ENCODE data around the gene ADK.
"Not testable (repeated sequence)": the region's sequence is repeated elsewhere in the genome, so short reads cannot be mapped to it uniquely, and the experiment has no call there.

The ADK gene

DNA sequence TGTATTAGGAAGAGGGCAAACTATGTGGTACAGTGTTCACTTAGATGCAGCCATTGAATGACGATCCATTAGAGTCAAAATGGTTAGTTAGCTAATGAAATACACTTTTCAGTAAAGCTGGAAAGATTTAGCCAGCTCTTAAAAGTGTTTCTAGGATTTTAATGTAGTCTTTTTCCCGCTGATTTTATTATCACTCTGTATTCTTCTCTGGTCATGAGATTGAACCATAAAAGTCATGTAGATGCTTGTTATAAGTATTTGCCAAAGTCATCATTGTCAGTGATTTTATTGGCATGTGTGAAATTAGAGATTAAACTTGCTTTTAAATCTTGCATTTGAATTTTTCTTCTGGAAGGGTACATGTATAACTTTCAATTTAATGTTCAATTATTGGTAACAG, 93.8 kb downstream of the ADK start:
- no peak for DNase-seq

DNA sequence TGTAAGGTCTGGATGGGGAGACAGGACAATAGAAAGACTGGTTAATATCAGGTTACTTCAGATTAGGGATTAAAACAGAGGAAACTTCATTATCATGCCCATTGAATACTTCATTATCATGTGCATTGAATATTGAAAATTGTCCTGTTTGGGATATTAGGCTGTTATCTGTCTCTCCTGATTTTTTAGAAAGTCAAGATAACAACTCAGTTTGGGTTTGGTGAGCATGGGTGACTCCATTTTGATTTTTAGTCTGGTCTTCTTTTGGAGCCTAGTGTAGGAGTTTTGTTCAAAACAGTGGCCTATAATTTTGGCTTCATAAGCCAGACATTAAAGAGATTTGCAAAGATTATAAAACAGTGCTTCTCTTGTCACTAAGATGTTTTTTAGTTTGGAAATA, 95.5 kb downstream of the ADK start:
- no peak for DNase-seq

- no peak for DNase-seq
Observed at GRCh38 chr10:74249865-74250264, 98.8 kb downstream of the ADK start.

DNA sequence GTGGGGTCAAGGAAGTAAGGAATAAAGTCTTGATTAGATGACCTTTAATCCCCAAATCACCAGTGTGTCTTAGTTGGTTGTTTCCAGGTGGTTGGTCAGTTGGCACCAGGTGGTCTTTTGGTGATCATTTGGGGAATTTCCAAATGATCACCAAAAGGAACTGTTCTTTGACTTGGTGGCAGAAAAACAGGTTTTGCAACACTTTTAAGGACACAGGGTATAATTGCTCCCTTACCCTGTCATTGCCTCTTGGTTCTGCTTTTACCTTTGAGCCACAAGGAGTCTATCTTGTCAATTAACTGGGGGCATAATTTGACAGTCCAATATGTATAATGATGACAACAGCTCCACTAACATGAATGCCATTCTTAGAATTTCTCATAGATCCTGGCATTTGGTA, 104.2 kb downstream of the ADK start:
- DNase-seq = no peak

DNA sequence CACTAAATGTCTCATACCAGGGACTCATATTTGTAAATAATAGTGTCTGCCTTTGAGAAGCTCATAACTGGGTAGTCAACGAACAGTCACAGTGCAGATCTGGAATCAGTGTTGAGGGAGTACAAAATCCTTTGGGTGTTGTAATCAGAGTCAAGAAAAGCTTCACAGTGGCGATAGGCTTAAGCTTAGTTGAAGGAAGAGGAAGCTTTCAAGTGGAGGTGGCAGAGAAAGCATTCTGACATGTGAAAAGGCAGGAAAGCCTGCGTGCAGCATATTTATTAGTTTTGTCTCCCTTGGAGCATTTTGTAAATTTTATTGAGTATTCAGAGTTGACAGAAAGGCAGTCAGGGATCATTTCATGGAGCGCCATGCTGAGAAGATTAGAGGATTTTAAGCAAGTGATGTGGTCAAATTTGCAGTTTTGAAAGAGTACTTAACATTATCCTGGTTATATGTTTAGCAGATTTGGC, 104.9 kb downstream of the ADK start:
- DNase-seq = no peak

GRCh38 chr10:74262856-74263255, 111.8 kb downstream of the ADK start:
- no peak for DNase-seq

DNA sequence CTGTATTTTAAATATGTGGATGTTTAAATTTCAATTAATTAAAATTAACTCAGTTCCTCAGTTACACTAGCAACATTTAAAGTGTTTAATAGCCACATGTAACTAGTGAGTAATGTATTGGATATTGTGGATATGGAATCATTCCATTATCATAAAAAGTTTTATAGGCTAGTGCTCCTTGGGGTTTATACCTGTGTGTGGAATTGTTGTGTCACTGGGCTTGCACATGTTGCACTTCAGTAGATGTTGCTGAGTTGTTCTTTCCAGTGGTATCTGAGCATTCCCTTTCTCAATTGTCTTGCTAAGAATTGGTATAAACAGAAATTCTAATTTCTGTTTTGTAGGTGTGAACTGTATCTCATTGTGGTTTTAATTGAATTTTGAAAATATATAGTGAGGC, 113.0 kb downstream of the ADK start:
- no peak for DNase-seq

DNA sequence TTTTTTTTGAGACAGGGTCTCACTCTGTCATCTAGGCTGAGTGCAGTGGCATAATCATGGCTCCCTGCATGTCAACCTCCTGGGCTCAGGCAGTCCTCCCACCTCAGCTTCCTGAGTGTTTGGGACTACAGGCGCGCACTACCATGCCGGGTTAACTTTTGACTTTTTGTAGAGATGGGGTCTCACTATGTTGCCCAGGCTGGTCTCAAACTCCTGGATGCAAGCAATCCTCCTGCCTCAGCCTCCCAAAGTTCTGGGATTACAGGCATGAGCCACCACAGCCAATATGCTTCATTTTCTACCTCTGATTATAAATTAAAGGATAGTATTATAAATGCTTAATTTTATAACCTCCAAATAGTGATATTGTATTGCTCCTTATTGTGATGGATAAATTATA, 121.3 kb downstream of the ADK start:
- no peak for DNase-seq

GRCh38 chr10:74275755-74276290, 124.8 kb downstream of the ADK start:
- DNase-seq = no peak

- no peak for DNase-seq
Observed at GRCh38 chr10:74276416-74276815, 125.4 kb downstream of the ADK start.

GRCh38 chr10:74282151-74282847, 131.3 kb downstream of the ADK start:
- peak; percentile 9 for DNase-seq

GRCh38 chr10:74282848-74283210, 131.8 kb downstream of the ADK start:
- DNase-seq = peak; percentile 7

- DNase-seq = no peak
Observed at GRCh38 chr10:74289188-74289587, 138.2 kb downstream of the ADK start.

DNA sequence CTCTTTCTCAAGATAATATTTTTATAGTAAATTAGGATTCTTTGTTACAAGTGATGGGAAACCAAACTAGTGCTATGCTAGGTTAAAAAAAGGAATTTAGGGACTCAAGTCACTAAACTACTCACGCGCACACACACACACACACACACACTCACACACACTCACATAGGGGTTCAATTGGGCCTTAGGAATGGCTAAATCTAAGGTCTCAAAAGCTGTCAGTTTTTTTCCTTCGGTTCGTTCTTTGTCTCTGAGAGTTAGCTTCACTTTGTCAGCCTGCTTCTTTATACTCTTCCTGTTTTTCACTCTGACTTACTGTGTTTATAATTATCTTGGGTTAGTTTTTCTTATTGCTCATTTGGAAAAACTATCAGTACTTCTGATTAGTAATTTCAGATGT, 138.9 kb downstream of the ADK start:
- DNase-seq = no peak

DNA sequence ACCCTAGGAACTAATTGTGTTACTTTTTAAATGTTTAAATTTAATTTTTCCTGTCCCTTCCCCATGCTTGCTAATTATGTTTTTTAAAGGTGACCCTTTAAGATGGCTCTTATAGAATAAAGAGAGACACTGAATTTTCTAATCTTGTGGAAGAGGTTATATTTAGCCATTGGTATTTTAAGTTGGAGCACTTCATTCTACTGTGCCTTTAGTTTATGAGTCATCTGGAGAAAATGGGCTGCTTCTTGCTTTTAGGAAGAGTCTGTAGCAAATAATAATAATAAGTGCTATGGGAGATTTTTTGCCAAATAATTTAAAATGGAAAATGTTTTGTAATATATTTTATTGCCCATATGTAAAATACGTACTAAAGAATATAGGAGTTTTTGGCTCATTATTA, 139.7 kb downstream of the ADK start:
- peak; percentile 18 for DNase-seq

GRCh38 chr10:74292871-74293427, 141.9 kb downstream of the ADK start:
- no peak for DNase-seq

GRCh38 chr10:74293686-74294371, 142.8 kb downstream of the ADK start:
- DNase-seq = peak; percentile 8

DNA sequence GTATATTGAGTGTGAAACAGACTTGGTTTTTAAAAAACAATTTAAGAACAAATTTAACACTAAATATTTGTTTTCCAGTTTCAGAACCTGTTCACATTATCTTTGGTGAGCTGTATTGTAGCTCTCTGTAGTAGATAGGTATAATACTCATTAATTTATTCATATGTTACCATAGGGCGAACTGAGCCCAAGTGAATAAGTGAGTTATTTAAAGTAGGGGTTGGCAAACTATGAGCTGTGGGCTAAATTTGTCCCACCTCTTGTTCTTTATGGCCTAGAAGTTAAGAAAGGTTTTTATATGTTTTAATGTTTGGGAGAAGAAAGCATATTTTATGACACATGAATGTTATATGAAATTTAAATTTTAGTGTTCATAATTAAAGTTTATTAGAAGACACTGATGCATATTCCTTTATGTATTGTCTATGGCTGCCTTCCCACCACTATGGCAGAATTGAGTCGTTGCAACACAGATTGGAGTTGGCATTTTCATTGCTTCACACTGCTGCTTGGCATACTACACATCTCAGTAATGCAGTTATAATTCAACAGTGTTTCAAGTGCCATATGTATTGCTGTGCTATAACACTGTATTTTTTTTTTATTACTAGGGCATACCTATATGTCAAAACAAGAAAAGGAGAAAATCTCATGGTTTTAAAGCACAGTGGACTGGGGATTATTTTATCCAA, 146.5 kb downstream of the ADK start:
- no peak for DNase-seq

DNA sequence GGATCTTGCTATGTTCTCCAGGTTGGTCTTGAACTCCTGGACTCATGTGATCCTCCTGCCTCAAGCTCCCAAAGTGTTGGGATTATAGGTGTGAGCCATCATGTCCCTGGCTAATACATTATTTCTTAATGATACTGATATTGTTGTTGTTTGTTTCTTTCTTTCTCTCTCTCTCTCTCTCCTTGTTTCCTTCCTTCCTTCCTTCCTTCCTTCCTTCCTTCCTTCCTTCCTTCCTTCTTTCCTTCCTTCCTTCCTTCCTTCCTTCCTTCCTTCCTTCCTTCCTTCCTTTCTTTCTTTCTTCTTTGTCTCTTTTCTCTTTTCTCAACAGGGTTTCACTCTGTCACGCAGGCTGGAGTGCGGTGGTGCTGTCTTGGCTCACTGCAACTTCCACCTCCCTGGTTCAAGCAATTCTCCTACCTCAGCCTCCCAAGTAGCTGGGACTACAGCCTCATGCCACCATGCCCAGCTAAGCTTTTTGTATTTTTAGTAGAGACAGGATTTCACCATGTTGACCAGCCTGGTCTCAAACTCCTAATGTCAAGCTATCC, 149.1 kb downstream of the ADK start:
- DNase-seq = not testable (repeated sequence)

GRCh38 chr10:74300666-74301065, 149.6 kb downstream of the ADK start:
- no peak for DNase-seq

GRCh38 chr10:74305730-74306129, 154.7 kb downstream of the ADK start:
- no peak for DNase-seq

DNA sequence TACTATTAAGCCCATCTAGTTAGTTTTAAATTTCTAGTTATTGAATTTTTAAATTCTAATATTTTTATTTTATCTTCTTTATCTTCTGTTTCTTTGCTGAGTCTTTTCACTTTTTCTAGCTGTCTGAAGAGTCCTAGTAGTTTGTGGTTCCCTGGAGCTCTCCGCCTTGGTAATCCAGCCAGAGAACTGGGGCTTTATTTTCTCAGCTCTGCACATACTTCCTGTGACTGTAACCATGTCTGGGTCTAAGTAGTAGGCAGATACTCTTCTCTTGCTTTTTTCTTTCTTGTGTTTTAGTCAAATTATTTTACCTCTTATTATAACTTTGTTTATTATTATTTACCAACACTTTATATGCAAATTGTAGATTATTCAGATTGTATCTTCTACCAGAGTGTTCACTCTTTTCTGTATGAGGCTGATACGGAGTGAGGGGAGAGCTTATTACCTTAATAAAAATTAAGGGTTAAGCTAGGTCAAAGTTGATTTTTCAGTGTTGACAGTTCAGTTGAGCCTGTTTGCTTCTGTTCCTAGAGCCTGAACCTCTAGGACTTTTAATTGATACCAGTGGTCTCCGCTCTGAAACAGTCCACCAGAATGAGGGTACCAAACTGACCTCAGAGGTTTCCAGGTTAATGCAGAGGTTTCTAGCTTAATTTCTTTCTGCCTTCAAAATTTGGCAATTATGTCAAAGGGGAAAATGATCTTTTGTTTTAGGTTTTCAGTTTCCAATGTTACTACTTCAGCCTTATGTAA, 155.4 kb downstream of the ADK start:
- DNase-seq = no peak

Data from amniotic stem cell (primary cell).